ENCODE results near the gene C2CD4C.

The C2CD4C gene

GRCh38 chr19:379796-380195 is 29.2 kb downstream of the C2CD4C start:
- no peak for DNase-seq

DNA sequence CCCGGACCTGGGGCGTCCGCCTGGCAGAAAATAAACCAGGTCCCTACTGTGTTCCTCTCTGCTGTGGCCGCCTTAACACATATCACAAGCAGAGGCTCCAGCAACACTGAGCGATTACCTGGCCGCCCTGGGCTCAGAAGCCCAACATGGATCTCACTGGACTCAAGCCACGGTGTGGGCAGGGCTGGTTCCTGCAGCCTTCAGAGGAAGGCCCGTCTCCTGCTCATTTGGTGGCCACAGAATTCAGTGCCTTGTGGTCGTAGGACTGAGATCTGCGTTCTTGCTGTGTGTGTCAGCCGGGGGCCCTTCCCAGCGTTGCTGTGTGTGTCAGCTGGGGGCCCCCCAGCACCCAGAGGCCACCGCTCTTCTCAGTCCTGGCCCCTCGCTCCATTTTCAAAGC is 30.2 kb downstream of the C2CD4C start:
- DNase-seq = no peak

GRCh38 chr19:377801-378581 is 31.0 kb downstream of the C2CD4C start:
- peak; percentile 35 for DNase-seq

DNA sequence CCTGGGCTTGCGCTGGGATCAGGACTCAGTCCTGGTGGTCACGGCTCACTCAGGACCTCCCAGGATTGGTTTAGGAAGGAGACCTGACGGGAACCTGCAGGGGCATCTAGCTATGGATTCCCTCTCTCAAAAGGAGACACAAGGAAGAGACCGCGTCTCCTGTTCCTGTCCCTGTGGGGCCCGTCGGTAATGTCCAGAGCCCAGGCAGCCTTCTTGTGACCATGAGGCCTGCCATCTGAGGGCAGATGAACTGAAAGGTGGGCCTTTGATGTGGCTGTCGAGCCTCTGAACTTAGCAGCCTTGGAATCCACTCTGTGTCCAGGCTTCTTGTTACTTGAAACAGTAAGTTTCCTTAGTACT is 32.9 kb downstream of the C2CD4C start:
- DNase-seq = no peak

GRCh38 chr19:375395-376110 is 33.4 kb downstream of the C2CD4C start:
- no peak for DNase-seq

DNA sequence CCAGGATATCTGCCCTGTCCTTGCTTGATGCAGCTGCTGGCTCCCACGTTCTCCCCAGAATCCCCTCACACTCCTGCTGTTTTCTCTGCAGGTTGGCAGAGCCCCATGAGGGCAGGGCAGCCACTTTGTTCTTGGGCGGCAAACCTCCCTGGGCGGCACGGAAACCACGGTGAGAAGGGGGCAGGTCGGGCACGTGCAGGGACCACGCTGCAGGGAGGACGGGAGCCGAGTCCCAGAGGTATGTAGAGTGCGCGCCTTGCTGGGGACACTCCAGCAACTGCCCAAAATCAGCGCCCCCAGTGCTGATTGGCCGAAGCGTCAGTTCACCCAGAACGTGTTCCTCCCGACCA is 34.1 kb downstream of the C2CD4C start:
- no peak for DNase-seq

GRCh38 chr19:374183-374885 is 34.6 kb downstream of the C2CD4C start:
- peak; percentile 46 for DNase-seq

GRCh38 chr19:373391-374182 is 35.4 kb downstream of the C2CD4C start:
- DNase-seq = no peak

DNA sequence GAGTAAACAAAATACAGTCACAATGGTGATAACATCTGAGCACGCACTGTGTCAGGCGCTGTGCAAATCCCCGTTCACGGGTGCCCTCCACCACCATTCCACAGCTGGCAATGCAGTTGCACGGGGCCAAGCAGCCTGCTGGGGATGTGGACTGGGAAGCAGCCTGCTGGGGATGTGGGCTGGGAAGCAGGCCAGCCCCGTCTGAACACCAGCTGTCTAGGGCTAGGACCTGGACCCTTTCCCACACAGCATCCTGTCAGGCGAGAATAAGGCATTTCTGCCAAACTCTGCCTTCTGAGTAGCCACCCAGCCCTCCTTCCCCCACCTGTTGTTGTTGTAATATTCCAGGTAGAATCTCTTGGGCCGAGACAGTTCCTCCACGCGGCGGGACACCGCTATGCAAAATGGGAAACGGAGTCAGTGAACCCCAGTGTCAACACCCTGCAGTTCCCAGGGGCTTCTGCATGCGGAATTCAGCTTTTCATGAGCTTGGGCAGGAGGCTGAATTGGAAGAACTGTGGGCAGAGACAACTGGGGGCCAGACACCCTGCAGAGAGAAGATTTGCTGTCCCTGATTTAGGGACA is 36.5 kb downstream of the C2CD4C start:
- DNase-seq = no peak

DNA sequence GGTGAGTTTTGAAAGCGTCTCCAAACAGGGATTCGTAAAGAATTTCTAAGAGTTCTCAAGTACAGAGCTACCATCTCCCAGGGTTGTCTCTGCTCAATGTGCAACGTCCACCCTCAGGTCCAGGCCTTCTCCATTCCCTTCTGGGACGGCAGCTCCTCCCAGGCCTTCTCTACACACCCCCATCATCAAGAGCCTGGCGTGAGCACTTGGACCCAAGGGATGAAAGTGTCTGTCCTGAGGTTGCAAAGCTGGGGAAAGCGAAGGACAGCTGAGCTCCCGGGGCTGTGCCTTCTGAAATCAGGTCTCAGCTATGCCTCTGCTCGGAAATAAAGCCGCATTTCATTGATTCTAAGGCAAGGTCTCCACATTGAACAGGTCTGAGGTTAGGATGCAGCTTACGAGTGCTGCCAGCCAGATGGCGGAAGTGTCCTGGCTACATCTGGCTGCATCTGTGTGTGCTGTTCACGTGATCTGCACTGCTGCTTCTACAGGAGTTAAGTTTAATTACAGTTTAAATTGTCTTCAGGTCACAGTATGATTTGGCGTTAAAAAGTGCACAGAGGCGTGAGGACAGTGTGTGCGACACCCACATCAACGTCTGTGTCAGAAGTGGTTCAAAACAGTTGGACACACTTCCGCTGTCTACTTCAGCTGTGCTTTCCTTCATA is 37.3 kb downstream of the C2CD4C start:
- DNase-seq = no peak

DNA sequence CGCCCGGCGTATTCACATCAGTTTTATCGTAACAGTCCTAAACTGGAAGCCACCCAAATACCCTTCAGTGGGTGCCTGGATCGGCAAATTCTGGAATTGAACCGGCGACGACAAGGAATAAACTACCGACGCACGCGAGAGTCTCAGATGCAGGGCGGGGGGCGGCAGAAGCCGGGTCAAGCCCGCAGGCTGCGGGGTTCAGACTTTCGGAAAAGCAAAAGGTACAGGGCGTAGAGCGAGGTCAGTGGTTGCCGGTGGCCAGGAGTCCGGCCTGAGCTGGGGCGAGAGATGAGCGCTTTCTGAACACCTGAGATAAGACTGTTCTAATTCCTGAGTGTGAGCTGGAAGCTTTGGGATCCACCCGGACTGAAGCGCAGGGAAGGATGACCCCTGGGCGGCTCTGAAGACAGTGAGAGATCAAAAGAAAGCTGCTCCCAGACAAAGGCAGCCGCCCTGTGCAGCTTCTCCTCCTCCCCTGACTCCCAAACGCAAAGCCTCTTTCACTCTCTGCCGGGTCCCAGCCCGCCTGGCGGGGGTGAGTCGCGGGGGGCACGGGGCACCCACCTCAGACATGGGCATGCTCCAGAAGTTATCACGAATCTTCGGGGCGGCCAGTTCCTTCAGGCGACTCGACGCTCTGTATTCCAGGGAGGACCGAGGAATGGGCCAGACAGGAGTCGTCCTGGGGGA is 38.2 kb downstream of the C2CD4C start:
- no peak for DNase-seq

- DNase-seq = no peak
Observed at GRCh38 chr19:369876-370275, 39.1 kb downstream of the C2CD4C start.

- DNase-seq = no peak
Observed at GRCh38 chr19:369256-369655, 39.7 kb downstream of the C2CD4C start.

GRCh38 chr19:368630-369024 is 40.3 kb downstream of the C2CD4C start:
- DNase-seq = no peak

- no peak for DNase-seq
Observed at GRCh38 chr19:367963-368629, 40.9 kb downstream of the C2CD4C start.

- no peak for DNase-seq
Observed at GRCh38 chr19:367561-367960, 41.4 kb downstream of the C2CD4C start.

GRCh38 chr19:366951-367350 is 42.0 kb downstream of the C2CD4C start:
- DNase-seq = no peak

DNA sequence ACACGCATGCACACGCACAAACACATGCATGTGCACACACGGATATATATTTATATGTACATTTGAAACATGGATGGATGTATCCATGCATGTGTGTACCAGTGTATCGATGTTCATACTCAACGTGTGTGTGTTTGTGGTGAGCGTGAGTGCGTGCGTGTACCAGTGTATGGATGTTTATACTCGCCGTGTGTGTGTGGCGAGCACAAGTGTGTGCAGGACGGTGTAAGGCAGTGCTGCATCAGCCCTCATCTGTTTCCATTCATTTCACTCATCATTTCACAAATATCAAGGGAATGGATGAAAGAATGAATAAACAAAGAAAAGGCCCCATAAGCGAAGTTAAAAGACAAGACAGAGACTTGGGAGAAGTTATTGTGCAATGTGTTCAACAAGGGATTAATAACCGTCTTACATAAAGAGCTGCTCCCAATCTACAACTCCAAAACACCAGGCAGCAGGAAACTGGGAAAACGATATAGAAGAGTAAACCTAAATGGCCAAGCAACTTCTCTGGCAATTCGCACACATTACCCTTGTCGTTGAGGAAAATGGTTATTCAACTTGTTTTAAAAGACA is 42.7 kb downstream of the C2CD4C start:
- no peak for DNase-seq

- peak; percentile 24 for DNase-seq
Observed at GRCh38 chr19:364496-365287, 44.3 kb downstream of the C2CD4C start.

GRCh38 chr19:362683-363082 is 46.3 kb downstream of the C2CD4C start:
- DNase-seq = no peak

Measured in DMS53 (cell line).